ENCODE measurements around the gene PTPRM.

- TF ChIP-seq CTCF (IDR thresholded peaks at IDR 0.05) (no peak), POLR2A (IDR thresholded peaks at IDR 0.05) (no peak)
Measured at GRCh38 chr18:7723558-7723957, 156.4 kb downstream of the PTPRM start.
